A549 treated with ZK216348 at 1 μM for 4 hours (cell line): ENCODE data around the gene COPE. TPM values are rescaled to one million over a fixed set of nuclear protein-coding genes. Genes with fewer than 3 reads are reported as not detected.

Experiments used
- total RNA-seq: library from RNA; stranded (reverse); fragments of 200-300 nt; extraction: Qiagen RNA extraction; gene quantifications from 5 replicates; pipeline ENCODE4 v1.2.3, GENCODE V29; 2022; ENCODE audit warnings: low read depth

Gene COPE
- total RNA-seq, result 139 to 168 TPM (median 153 TPM) in 5 replicates

DNA sequence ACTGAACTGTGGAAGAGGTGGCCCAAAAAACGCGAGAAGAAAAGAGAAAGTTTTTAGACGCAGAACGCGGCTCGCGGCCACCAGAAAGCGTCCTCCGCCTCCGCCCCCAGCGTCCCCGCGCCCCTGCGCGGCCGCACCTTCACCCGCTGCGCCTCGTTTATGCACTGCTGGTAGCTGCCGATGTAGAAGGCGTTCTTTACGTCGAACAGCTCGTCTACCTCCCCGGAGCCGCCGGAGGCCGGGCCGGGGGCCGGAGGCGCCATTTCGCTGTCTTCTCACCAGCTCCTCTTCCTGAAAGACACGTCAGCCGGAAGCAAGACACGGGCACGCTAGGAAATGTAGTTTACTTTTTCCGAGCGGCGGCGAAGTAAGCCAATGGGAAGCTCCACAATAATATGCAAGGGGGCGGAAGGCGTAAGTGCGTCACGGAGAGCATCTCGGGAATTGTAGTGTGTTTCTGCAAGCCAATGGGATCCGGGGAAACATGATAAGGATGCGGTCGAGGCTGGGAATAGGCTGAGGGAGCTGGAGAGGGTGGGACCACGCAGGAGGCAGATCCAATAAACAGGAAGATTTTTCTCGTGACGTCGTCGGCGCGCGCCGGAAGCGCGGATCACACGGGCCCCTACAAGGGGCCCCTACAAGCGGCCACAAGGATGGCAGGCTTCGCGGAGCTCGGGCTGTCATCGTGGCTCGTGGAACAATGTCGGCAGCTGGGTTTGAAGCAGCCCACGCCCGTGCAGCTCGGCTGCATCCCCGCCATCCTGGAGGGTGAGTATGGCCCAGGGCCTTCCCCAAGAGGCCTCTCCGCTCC, at the start of gene COPE, which contains the start of gene DDX49:
COPE (minus strand) TSS at position 302 of the 814 bp plus-strand sequence; CDS start at position 263, 39 bp downstream.
DDX49 (plus strand) TSS at position 630 of the 814 bp plus-strand sequence; CDS start at position 657, 27 bp downstream.

DNA sequence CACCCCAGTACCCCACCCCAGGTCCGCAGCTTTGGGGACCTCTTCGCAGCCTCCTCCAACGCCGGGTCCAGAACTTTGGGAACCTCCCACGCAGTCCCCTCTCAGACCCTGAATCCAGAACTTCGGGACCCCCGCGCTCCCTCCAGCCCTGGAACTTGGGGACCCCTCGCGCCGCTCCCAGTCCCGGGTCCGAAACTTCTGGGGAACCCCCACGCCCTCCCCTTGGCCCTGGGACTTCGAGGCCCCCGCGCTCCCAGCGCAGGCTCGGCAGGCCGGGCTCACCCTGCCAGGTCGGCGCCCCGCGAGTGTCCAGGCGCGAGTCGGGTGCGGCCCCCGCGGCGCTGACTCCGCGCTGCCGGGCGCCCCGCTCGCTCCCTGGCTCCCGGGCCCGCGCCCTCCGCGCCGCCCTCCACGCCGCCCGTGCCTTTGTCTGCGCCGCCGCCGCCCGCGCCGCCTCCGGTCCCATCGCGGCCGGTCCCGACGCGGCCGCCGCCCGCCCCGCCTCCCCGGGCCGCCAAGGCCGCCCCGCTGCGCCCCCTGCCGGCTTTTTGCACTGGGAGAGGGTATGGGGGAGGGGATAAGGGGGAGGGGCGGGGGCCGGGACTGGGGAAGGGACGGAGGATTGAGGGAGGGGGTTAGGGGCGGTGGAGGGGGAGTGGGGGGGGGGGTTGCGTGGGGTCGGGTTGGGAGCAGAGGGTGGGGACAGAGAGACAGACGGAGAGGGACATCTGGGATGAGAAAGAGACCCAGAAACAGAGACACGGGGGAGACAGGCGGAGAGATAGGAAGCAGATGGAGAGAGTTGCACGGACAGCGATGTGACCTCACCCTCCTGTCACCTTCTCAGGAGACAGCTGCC, 21.8 kb upstream of the COPE start, which contains the start of gene HOMER3:
HOMER3 (minus strand) TSS at position 449 of the 859 bp plus-strand sequence. CDS start 2,235 bp downstream, outside the sequence.

DNA sequence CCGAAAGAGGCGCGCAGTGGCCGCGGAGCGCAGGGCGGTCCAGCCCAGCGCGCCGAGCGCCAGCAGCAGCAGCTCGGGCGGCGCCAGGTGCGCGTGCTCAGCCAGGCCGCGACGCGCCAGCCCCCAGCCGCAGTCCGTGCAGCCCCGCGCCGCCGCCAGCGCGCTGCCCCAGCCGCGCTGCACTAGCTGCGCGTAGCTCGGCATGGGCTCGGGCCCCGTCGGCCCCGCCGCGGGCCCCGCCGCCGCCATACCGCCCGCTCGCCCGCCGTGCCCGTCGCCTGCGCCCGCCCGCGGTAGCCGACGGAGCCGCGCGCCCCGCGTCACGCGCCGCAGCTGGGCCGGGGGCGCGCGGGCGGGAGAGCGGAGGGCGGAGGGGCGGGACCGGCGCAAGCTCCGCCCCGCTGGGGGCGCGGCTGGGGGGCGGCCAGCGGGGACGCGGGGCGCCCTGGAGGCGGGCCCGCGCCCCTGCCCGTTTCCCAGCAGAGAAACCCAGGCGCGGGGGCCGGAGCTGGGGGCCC, 23.3 kb downstream of the COPE start, which contains the start of gene CERS1:
CERS1 (minus strand) TSS at position 335 of the 518 bp plus-strand sequence; CDS start at position 249, 86 bp downstream.

Other genes with a start within 250 kb of the COPE start
- gene CRTC1, start 235.7 kb downstream of the COPE start, total RNA-seq, result 2.5 to 5.8 TPM (median 4.7 TPM) in 5 replicates
- 0.09 to 0.15 TPM (median 0.12 TPM) in 4 of 5 replicates, not detected in the other for gene COMP, start 128.1 kb downstream of the COPE start, total RNA-seq
- gene UPF1, start 87.4 kb downstream of the COPE start, total RNA-seq, result 24.1 to 45.3 TPM (median 41.7 TPM) in 5 replicates
- gene CERS1, start 23.2 kb downstream of the COPE start, total RNA-seq, result 3.1 to 7.2 TPM (median 6.3 TPM) in 5 replicates
- gene DDX49, start 328 bp upstream of the COPE start, total RNA-seq, result 34.2 to 45.5 TPM (median 42.4 TPM) in 5 replicates
- 21.5 to 38.0 TPM (median 31.3 TPM) in 5 replicates for gene HOMER3, start 21.8 kb upstream of the COPE start, total RNA-seq
- gene SUGP2, start 114.1 kb upstream of the COPE start, total RNA-seq, result 21.2 to 38.5 TPM (median 30.9 TPM) in 5 replicates
- gene ARMC6, start 114.2 kb upstream of the COPE start, total RNA-seq, result 23.8 to 30.4 TPM (median 29.8 TPM) in 5 replicates
- gene SLC25A42, start 144.6 kb upstream of the COPE start, total RNA-seq, result 0.19 to 1.1 TPM (median 0.87 TPM) in 5 replicates
- 11.6 to 27.0 TPM (median 24.9 TPM) in 5 replicates for gene TMEM161A, start 219.1 kb upstream of the COPE start, total RNA-seq